Erythroblast (primary cell): ENCODE data around the gene EDIL3.

Source experiments
- GATA1 ChIP-seq: IDR thresholded peaks from 2 replicates; pipeline ENCODE4 v1.6.1; 2011; ENCODE audit warnings: low read depth, mild to moderate bottlenecking, control low read depth, low read length, moderate library complexity
- POLR2A ChIP-seq: IDR thresholded peaks from 2 replicates; pipeline ENCODE4 v1.6.1; 2011; ENCODE audit warnings: mild to moderate bottlenecking, low read length

GRCh38 chr5:84091127-84091799, 293.4 kb downstream of the EDIL3 start:
- no peak for TF ChIP-seq POLR2A
- no peak for TF ChIP-seq GATA1
